Measurements from ENCODE around the gene MCC. TPM values are rescaled to one million over a fixed set of nuclear protein-coding genes. Genes with fewer than 3 reads are reported as not detected.

MCC gene
- total RNA-seq, 1 experiment from 2014 or later, result 0.60 TPM

- H3K27ac ChIP-seq (ENCODE audit: low read depth, low read length, poor library complexity, severe bottlenecking), result no peak overlapping the region
- intact Hi-C loops (cut with micrococcal nuclease; ENCODE audit: unreplicated experiment), result no loop called here
- H3K4me1 ChIP-seq (ENCODE audit: insufficient read depth, low read length, poor library complexity, severe bottlenecking), result no peaks in the 10 kb centered on the region
- H3K36me3 ChIP-seq (ENCODE audit: insufficient read depth, low read length, poor library complexity, severe bottlenecking), result no peaks in the 10 kb centered on the region
- no peak overlapping the region for H3K4me3 ChIP-seq (ENCODE audit: low read depth, low read length, poor library complexity, severe bottlenecking)
- TF ChIP-seq EZH2 (IDR thresholded peaks at IDR 0.05; ENCODE audit: borderline replicate concordance, low read depth, low read length, poor library complexity, severe bottlenecking) (no peak), CTCF (conservative IDR thresholded peaks at IDR 0.05; ENCODE audit: low read depth, low read length) (no peak)
- no peaks in the 10 kb centered on the region for H3K9me3 ChIP-seq (ENCODE audit: low read depth, low read length, poor library complexity, severe bottlenecking)
- no peaks in the 10 kb centered on the region for H3K27me3 ChIP-seq (replicated peaks; ENCODE audit: insufficient read depth, low read depth, low read length, poor library complexity)
- DNase-seq (ENCODE audit: low spot score), result no peak
- ChIA-PET CTCF (no interaction called here), POLR2A (ENCODE audit: low non-redundant PET) (no interaction called here)
- no TSS peak for BruUV-seq (replicated peaks)
Observed at GRCh38 chr5:113317636-113318035, 170.6 kb downstream of the MCC start.

DNA sequence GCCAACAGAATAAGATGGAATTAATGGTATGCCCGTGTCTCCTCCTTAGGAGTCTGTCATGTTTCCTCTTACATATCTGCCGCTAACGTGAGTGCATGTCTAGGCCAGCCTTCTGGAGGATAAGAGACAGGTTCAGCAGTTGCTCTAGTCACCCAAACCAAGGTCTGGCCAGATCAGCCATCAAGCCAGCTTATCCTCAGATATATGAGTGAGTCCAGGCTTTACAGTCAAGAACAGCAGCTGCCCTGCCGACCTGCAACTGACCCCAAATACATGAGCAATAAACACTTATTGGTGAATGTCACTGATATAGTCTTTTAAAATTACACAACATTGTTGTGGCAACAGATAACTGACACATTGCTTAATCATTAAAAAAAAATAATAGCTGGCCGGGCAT is 177.0 kb downstream of the MCC start:
- H3K4me1 ChIP-seq (ENCODE audit: insufficient read depth, low read length, poor library complexity, severe bottlenecking), result no peaks in the 10 kb centered on the region
- BruUV-seq (replicated peaks), result no TSS peak
- H3K27ac ChIP-seq (ENCODE audit: low read depth, low read length, poor library complexity, severe bottlenecking), result no peak overlapping the region
- TF ChIP-seq CTCF (conservative IDR thresholded peaks at IDR 0.05; ENCODE audit: low read depth, low read length) (no peak), EZH2 (IDR thresholded peaks at IDR 0.05; ENCODE audit: borderline replicate concordance, low read depth, low read length, poor library complexity, severe bottlenecking) (no peak)
- CTCF ChIA-PET, result no interaction called here
- peaks cover 7% of the 10 kb centered on the region for H3K27me3 ChIP-seq (replicated peaks; ENCODE audit: insufficient read depth, low read depth, low read length, poor library complexity)
- no peak overlapping the region for H3K4me3 ChIP-seq (ENCODE audit: low read depth, low read length, poor library complexity, severe bottlenecking)
- POLR2A ChIA-PET (ENCODE audit: low non-redundant PET), result no interaction called here
- DNase-seq (ENCODE audit: low spot score), result no peak
- no peaks in the 10 kb centered on the region for H3K36me3 ChIP-seq (ENCODE audit: insufficient read depth, low read length, poor library complexity, severe bottlenecking)
- H3K9me3 ChIP-seq (ENCODE audit: low read depth, low read length, poor library complexity, severe bottlenecking), result no peaks in the 10 kb centered on the region
- intact Hi-C loops (cut with micrococcal nuclease; ENCODE audit: unreplicated experiment), result no loop called here

DNA sequence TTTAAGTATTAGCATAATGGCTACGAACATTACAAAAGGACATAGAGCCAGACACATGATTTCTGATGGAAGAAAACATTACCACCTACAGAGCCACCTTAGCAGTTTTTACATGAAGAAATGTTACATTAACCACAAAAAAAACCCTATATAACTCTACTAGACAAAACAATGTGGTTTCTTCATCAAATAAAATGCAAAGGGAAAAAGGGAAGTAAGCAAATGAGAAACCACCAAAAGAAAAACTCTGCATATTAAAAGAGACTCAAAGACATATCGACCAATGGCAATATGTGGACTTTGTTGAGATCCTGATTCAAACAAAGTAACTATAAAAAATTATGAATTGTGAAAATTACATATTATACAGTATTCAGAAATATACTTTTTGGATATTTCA is 186.1 kb downstream of the MCC start:
- intact Hi-C loops (cut with micrococcal nuclease; ENCODE audit: unreplicated experiment), result no loop called here
- H3K4me3 ChIP-seq (ENCODE audit: low read depth, low read length, poor library complexity, severe bottlenecking), result no peak overlapping the region
- CTCF ChIA-PET, result no interaction called here
- BruUV-seq (replicated peaks), result no TSS peak
- POLR2A ChIA-PET (ENCODE audit: low non-redundant PET), result no interaction called here
- DNase-seq (ENCODE audit: low spot score), result no peak
- H3K27me3 ChIP-seq (replicated peaks; ENCODE audit: insufficient read depth, low read depth, low read length, poor library complexity), result peaks cover 19% of the 10 kb centered on the region
- no peaks in the 10 kb centered on the region for H3K4me1 ChIP-seq (ENCODE audit: insufficient read depth, low read length, poor library complexity, severe bottlenecking)
- no peak overlapping the region for H3K27ac ChIP-seq (ENCODE audit: low read depth, low read length, poor library complexity, severe bottlenecking)
- no peaks in the 10 kb centered on the region for H3K9me3 ChIP-seq (ENCODE audit: low read depth, low read length, poor library complexity, severe bottlenecking)
- TF ChIP-seq CTCF (conservative IDR thresholded peaks at IDR 0.05; ENCODE audit: low read depth, low read length) (no peak), EZH2 (IDR thresholded peaks at IDR 0.05; ENCODE audit: borderline replicate concordance, low read depth, low read length, poor library complexity, severe bottlenecking) (no peak)
- H3K36me3 ChIP-seq (ENCODE audit: insufficient read depth, low read length, poor library complexity, severe bottlenecking), result no peaks in the 10 kb centered on the region

All from A673 (cell line).